GM20431 (cell line): ENCODE measurements around the gene IL17C.
"Not testable (repeated sequence)": the region's sequence is repeated elsewhere in the genome, so short reads cannot be mapped to it uniquely, and the experiment has no call there.

Source experiments
- in situ Hi-C: fragments of 300-500 bp; cut with MseI, MboI; formaldehyde crosslinking; loops from one replicate; pipeline ENCODE4 v1.15.0; 2020; ENCODE audit warnings: low sequenced_read_pairs; ENCODE audit not compliant: unreplicated experiment

Gene IL17C

DNA sequence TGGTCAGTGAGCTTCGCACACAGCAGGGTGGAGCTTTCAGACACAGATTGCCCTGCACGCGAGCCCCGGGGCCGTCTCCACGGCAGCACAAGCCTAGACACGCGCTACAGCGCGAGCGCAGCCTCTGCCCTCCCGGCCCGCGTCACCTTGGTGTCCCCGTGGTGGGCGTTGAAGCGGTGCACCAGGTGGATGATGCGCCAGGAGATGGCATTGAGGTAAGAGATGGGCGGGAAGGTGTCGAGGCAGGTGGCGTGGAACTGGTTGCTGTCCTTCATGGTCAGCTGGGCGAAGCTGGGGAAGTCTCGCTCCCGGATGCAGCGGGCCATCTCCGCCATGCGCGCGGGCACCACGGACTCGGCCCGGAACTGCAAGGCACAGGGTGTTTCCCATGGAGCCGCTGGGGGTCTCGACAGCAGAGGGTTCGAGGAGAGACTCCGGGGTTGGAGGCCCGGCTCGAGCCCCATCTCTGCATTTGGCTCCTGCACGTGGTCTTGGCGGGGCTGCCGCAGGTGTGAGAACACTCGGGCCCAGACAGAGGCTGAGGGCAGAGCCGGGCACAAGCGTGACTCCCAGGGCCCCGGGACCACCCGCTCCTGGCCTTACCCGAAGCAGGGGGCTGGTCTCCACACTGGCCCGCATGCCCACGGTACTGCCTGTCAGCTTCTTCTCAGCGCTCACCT, 16.8 kb downstream of the IL17C start:
- in situ Hi-C loops = no loop called here

DNA sequence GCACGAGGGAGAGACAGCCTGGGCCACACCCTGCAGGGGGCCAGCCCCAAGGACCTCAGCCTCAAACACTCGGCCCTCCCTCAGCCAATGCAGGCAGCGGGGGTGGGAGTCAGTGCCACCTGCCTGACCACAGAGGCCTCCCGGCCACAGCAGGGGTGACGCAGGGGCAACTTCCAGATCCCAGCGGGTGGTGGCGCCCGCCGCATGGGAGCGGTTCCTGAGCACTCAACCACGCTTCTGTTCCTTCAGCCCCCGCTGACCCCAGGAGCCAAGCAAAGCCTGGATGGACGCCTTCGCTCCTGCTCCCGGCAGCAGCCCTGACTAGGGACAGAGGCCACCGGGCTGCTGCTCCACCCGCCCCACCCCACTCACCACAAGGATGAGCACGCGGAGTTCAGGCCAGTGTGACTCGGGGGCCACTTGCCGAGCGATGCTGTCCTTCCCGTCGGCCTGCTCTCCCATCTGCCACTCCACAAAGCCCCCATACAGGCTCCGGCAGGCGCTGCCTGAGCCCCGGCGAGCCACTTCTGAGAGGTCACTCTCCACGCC, 17.4 kb downstream of the IL17C start:
- in situ Hi-C loops = no loop called here

DNA sequence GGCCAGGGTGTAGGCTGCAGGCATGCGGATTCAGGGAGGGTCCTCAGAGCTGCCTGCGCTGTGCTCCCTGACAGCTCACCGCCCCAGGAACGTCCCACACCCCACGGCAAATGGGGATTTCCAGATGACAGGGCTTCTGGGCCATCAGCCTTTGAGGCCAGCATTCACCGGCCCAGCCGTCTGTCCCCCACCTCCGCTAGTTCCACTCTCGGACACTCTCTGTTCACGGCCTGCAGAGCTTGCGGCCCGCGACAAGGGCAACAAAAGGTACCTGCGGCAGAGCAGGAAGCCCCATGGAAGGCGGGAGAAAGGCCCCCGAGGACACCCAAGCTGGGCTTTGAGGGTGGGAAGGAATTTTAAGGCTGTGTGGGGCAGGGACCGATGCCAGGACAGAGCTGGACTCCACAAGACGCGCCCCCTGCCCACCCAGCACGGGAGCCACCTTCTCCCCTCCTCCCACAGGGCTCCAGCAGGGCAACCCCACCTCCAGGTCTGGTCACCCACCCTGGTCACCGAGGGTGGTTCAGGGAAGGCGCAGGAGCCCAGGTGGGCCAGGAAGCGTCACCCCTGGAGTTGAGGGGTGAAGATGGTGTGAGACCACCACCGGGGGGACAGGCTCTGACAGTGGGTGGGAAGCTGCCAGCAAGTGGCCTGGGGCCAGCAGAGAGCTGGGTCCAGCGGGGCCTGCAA, 18.1 kb downstream of the IL17C start:
- in situ Hi-C loops = no loop called here

DNA sequence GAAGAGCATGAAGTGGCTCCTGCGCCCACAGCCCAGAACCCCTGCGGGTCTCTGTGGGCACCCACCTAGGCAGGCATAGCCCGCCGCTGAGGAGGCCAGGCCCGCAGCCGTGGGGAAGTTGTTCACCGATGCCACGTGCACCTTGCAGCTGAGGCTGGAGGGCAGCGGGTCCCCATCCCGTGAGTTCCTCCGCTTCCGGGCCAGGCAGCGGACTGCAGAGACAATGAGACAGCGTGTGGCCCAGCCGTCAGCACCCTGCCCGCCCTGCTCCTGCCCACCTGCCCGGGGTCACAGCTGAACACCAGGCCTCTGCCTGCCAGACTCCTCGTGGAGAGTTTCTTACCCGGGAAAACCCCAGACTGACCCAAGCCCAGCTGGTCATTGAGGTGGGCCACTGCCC, 19.0 kb downstream of the IL17C start:
- in situ Hi-C loops = no loop called here

DNA sequence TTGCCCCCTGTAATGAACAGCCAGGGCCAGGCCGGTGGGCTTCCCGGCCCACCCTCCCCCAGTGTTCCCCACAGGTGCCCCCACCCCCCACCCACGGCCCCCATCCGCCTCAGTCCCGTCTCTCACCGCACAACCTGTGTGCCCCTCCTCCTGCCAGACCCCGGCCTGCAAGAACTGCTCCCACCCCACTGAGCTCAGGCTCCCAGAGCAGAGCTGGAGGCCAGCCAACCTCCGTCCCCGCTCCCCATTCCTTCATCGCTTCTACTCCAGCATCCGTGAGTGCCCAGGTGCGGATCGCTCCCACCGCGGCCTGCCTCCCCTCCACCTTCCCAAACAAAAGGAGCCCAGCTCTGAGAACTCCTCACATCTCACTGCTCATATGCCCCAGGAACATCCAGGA, 20.3 kb downstream of the IL17C start:
- in situ Hi-C loops = no loop called here

DNA sequence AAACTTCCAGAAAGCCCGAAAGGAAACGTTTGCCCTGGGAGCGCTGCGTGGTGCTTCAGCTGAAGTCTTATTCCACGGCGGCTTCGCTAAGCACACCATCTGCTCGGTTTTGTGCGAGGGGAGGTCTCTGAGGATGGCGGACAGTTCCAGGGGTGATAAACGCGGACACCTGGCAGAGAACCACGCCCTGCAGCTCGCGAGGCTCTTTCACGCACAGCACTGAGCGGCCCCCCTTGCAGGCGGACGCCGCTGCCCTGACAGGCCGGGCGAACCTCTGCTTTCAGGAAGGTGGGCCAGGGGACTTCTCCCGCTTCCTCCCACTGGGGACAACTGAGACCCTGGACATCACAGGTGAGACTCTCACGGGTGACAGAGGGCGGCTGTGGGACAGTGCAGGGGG, 20.8 kb downstream of the IL17C start:
- in situ Hi-C loops = no loop called here

DNA sequence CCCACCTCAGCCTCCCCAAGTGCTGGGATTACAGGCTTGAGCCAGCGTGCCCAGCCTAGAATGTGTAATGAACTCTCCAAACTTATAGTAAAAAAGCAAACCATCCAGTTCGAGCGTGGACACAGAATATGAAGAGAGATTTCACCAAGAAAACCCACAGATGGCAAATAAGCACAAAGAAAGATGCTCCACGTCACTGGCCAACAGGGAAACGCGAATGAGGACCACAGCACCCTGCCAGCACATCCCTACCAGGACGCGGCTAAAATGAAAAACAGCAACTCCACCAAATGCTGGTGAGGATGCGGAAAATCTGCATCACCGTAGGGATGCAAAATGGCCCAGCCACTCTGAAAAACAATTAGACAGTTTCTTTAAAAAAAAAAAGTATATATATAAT, 23.1 kb downstream of the IL17C start:
- in situ Hi-C loops = no loop called here

DNA sequence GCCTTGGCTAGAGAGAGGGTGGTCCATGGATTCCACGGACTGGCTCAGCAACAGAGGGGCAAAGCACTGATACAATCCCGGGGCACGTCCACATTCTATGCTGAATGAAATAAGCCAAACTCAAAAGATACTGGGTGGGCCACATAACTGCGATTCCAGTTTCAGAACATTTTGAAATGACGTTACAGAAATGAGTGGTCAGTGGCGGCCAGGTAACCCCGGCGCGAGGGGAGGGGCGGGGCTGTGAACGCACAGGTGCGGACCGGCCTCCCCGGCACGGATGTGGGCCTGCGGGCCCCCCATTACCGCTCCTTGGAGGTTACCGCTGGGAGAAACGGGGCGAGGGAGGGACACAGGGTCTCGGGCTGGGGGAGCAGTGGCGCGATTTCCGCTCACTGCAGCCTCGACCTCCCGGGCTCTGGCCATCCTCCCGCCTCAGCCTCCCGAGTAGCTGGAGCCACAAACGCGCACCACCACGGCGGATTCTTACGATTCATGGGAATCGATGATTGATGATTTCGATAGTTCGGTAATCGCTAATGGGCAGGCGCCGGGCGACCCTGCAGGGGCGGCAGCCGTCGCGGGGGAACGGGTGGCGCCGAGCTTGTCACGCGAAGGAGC, 24.0 kb downstream of the IL17C start:
- in situ Hi-C loops = no loop called here

DNA sequence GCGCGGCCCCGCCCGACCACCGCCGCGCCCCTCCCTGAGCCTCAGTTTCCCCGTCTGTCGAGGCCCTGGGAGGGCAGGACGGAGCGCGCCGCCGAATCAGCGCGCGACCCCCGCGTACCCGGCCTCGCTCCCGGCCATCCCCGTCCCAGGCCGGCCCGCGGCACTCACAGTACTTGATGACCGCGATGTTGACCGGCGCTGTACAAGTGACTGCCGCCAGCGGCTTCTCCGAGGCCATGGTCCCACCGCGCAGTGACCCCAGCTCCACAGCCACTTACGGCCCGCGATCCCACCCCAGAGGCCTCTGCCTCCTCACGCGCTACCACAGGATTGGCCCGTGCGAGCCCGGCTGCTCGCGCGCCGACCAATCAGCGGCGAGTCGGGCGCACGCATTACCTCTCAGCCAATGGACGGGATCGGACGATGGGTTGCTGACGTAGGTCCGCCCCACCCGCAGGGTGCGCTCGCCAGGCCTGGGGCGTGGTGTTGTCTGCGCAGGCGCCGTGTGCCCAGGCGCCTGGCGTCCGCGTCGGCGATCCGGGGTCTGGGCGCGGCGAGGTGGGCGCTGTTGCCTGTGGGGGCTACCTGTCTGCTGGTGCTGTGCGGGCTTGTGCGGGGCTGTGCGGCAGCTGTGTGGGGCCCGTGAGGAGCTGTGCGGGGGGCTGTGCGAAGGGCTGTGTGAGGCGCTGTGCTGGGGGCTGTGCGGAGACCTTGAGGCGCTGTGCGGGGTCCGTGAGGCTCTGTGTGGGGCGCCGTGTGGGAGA, 24.7 kb downstream of the IL17C start, which contains the start of gene MVD:
MVD (minus strand) TSS at position 249 of the 764 bp plus-strand sequence; CDS start at position 238, 11 bp downstream.
- in situ Hi-C loops = no loop called here

DNA sequence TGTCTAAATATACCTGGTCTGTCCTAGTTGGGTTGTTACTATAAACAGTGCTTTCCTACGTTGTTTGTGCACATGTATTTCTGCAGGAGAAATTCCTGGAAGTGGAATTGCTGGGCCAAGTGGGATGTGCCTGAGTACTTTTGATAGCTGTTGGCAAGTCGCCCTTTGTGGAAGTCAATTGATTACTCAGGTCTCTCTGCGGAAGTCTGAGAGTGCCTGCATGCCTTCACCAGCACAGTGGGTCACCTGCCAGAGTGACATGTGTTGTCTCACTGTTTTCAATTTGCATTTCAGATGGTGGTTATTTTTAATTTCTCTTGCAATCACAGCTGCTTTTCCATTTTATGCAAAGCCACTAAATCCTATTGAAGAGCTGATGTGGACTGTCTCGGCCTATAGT, 26.8 kb downstream of the IL17C start:
- in situ Hi-C loops = no loop called here

DNA sequence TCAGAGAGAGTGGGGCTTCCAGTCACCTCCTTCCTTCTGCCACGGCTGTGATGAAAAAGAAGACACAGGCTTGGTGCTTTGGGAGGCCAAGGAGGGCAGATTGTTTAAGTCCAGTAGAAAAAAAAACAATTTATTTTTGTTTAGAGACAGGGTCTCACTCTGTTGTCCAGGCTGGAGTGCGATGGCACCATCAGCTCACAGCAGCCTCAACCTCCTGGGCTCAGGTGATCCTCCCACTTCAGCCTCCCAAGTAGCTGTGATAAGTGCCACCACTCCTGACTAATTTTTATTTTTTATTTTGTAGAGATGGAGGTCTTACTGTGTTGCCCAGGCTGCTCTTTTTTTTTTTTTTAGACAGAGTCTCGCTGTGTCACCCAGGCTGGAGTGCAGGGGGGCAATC, 27.2 kb downstream of the IL17C start:
- in situ Hi-C loops = no loop called here

DNA sequence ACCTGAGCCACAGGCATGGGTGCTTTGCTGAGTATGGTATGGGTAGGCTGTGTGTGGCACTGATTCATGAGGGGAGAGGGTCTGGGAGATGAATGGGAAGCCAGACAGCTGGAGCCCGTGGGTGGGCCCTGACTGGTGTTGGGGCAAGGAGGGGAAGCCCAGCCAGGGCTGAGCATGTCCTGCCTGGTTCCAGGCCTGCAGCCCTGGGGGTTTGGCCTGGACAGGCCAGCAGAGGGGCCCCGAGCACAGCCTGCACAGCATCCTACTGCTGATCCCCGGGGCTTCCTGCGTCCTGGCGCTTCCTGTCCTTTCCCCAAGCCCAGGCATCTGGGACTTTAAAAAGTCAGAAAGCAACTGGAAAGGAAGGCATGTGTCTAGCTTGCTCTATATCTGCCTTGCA, 29.1 kb downstream of the IL17C start:
- in situ Hi-C loops = no loop called here

DNA sequence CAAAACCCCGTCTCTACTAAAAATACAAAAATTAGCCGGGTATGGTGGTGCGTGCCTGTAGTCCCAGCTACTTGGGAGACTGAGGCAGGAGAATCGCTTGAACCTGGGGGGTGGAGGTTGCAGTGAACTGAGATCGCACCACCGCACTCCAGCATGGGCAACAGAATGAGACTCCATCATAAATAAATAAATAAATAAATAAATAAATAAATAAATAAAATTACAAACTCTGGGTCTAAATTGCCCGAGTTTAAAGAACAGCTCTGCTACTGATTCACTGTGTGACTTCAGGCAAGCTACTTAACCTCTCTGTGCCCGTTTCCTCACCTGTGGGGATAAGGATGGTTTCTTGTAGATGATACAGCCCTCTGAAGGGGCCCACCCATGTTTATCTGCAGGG, 31.1 kb downstream of the IL17C start:
- in situ Hi-C loops = not testable (repeated sequence)

DNA sequence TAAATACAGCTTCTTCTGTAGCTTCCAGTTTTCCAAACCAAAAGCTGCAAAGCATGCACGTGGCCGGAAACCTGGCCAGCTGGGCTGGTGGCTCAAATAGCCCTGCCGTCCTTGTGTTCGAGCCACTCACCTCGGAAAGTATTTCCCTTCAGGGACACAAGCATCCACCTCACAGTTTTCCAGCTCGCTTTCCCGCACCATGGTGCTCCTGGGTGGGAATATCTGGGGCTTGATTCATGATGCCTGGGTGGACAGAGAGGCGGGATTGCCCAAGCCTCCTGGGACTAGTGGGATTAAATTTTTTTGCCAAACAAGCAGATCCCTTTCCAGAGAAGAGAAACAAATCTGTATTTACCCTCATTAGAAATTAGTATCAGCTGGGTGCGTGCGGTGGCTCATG, 31.6 kb downstream of the IL17C start:
- in situ Hi-C loops = no loop called here

DNA sequence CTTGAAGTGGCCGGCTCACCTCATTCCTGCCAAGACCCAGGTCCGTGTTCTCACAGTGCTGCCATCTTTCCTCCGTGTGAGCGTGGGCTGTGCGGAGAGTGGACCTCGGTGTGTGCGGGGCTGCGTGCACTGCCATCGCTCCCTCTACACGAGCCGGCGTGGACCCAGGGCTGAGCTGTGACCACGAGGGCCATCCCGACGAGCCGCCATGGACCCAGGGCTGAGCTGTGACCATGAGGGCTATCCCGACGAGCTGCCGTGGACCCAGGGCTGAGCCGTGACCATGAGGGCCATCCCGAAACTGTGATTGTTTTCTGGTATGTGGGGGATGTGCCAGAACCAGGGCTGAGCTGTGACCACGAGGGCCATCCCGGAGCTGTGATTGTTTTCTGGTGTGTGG, 33.4 kb downstream of the IL17C start:
- in situ Hi-C loops = no loop called here

DNA sequence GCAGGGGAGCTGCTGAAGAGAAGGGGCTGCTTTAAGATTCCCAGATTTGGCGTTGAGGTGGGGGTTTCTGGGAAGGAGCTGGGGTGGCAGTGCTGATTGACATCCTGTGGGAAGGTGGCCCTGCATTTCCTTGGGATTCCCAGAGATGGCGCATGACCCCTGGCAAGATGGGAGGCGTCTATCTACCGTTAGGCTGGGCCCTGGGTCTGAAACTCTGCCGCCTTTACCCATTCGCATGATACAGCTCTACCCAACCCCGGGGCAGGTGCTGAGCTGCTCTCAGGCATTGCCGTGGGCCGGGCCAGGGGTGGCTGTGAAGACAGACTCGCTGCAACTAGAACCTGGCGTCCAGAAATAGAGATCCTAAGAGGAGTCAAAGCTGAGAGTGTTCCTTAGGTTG, 34.4 kb downstream of the IL17C start:
- in situ Hi-C loops = no loop called here

DNA sequence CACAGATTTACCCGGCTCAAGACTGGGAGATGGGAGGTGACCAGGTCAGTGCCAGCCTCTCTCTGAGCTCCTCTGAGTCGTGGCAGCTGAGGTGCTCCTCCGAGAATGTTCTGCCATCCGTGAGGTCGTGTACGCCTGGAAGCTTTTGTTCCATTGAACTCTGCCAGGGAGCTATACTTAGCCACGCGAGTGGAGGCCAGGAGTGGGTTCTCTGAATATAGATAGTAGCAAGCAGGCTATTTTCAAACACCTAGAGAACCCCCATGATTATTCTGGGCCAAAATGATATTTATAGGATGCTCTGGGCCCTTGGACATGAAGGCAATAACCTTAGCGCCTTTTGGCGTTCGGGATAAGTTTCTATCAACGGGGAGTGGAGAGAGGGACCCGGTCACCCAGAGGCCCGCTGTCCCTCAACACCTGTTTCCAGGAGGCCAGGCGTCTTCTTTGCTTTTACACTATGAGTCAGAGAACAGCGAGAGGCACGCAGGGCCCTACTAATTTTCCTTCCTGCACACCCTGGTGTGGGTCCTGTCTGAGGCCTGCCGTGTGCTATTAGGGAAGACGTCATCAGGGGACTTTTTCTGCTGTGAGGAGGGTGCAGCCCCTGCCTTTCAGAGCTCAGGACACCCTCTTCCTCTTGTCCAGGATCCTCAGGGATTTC, 35.5 kb downstream of the IL17C start:
- in situ Hi-C loops = no loop called here

DNA sequence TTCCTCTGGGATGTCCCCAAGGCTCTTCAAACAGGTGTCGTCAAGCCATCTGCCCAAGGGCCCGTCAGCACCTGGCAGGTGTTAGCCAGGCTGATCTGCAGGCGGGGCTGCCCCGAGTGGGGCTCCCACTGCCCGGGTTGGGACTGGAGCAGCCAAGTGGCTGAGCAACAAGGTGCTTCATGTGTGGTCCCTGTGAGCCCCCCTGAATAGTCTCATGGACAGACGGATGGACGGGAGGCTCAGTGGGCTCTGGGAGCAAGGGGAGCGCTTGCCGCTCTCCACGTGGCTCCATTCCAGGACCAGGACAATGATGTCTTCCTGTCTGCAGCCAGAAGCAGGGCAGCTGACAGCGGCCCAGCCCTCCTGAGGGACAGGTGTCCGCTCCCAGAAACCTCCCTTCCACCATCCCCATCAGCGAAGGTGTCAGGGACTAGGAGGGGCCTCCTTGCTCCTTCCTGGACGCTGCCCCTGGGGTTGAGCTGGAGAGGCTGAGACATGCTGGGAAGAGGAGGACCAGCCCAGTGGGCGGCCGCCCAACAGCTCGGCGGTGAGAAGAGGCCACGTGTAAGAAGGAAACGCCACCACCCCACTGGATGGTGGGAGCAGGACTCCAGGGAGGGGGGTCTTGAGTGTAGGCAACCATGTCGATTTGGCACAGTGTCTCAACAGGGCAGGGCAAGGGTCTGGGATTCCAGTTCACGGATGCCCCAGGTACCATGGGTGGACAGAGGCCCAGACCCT, 38.3 kb downstream of the IL17C start:
- in situ Hi-C loops = no loop called here

DNA sequence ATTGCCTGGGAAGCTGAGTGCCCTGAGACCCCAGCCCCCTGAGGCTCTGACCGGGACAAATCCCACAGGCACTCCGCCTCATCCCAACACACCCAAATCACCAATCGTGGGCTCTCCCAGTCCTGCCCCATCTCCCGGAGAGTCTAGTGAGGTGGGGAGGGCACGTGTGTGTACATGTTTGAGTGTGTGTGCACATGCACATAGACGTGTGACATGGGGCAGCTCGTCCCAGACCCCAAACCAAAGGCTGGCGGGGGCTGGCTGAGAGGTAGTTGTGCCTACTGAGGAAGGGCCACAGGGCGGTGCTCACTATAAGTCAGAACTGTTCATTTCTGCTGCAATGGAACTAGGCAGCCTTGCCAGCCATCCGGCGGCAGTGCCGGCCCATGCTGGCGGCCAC, 39.3 kb downstream of the IL17C start:
- in situ Hi-C loops = no loop called here
